HCT116 (cell line): Measurements from ENCODE around the gene GIPR. TPM values are rescaled to one million over a fixed set of nuclear protein-coding genes. Genes with fewer than 3 reads are reported as not detected.

Experiments used
- ATAC-seq: fragments of 200-7000 bp; cut with Tn5 transposase; 2 replicates; pipeline ENCODE4 v1.9.1; 2020; ENCODE audit warnings: mild to moderate bottlenecking, moderate library complexity
- BruUV-seq: library from RNA; stranded (reverse); fragments of 400-500 nt; replicated peaks from 2 replicates; lab custom pipeline; 2021; lab: Mats Ljungman, UMichigan
- CTCF ChIA-PET: fragments of 300-600 bp; sonication (Branson Sonifier 250); formaldehyde crosslinking; loops from one replicate; lab custom pipeline; 2021; ENCODE audit warnings: antibody characterized with exemption; lab: Charles Lee
- POLR2A ChIA-PET: fragments of 300-600, 350-600 bp; sonication (Branson Sonifier 250); formaldehyde crosslinking; loops from one replicate; lab custom pipeline; 2021; ENCODE audit warnings: antibody characterized with exemption; lab: Charles Lee
- RAD21 ChIA-PET, 2 experiments: fragments of 300-600 bp; sonication (Branson Sonifier 250); formaldehyde crosslinking; loops; one replicate each; lab custom pipeline; 2023; ENCODE audit warnings: low total read pairs in 2 of 2; ENCODE audit not compliant: uncharacterized antibody in 2 of 2, unreplicated experiment in 2 of 2, low non-redundant PET in 1 of 2; lab: Charles Lee
- DNase-seq: peaks from one replicate; pipeline ENCODE4 v3.0.0-alpha.2; 2010; ENCODE audit warnings: low read depth, low spot score
- H2AFZ ChIP-seq: fragments of 200-600 bp; shearing (Covaris generic), sonication (generic); 2 replicates; pipeline ENCODE4 v1.6.1; 2017; ENCODE audit warnings: low read depth, mixed run types, mixed read lengths, antibody characterized with exemption, low read length; ENCODE audit not compliant: poor library complexity, severe bottlenecking
- H3K27ac ChIP-seq: 2 replicates; pipeline ENCODE4 v1.5.1; 2012; ENCODE audit warnings: low read depth, low read length
- H3K27me3 ChIP-seq: fragments of 200-600 bp; sonication (generic); 2 replicates; pipeline ENCODE4 v1.6.1; 2016; ENCODE audit warnings: mixed run types, low read length, mixed read lengths; ENCODE audit not compliant: insufficient read depth
- H3K36me3 ChIP-seq, 2 experiments: fragments of 200-500 bp in 1 of 2; fragments of 200-600 bp in 1 of 2; sonication (Bioruptor generic) in 1 of 2; sonication (generic) in 1 of 2; 2 replicates each; pipeline versions ENCODE4 v1.5.1 to v1.6.1; 2014 to 2016; ENCODE audit warnings: low read length in 2 of 2, inconsistent platforms in 1 of 2, mixed read lengths in 1 of 2, mixed run types in 1 of 2; ENCODE audit not compliant: insufficient read depth in 2 of 2, control insufficient read depth in 1 of 2
- H3K4me1 ChIP-seq, 2 experiments: fragments of 200-600 bp in 1 of 2; sonication (generic) in 1 of 2; 2 replicates each; pipeline versions ENCODE4 v1.5.1 to v1.6.1; 2012 to 2017; ENCODE audit warnings: low read length in 2 of 2, inconsistent platforms in 1 of 2, mild to moderate bottlenecking in 1 of 2, mixed read lengths in 1 of 2, mixed run types in 1 of 2, moderate library complexity in 1 of 2; ENCODE audit not compliant: insufficient read depth in 2 of 2, control insufficient read depth in 1 of 2
- H3K4me2 ChIP-seq: fragments of 200-600 bp; sonication (generic); 2 replicates; pipeline ENCODE4 v1.6.1; 2017; ENCODE audit warnings: mixed run types, low read length, mixed read lengths
- H3K4me3 ChIP-seq, 2 experiments: fragments of 200-600 bp in 1 of 2; sonication (generic) in 1 of 2; replicated peaks in 1 of 2; 2 replicates each; pipeline ENCODE4 v1.5.1; 2011 to 2016; ENCODE audit warnings: low read length in 2 of 2, control low read depth in 1 of 2, low read depth in 1 of 2, mild to moderate bottlenecking in 1 of 2, mixed read lengths in 1 of 2, mixed run types in 1 of 2
- H3K79me2 ChIP-seq: fragments of 200-600 bp; sonication (generic); 2 replicates; pipeline ENCODE4 v1.6.1; 2017; ENCODE audit warnings: mild to moderate bottlenecking, mixed run types, low read length, moderate library complexity, mixed read lengths; ENCODE audit not compliant: insufficient read depth
- H3K9ac ChIP-seq: fragments of 200-600 bp; sonication (generic); 2 replicates; pipeline ENCODE4 v1.6.1; 2016; ENCODE audit warnings: low read length, mixed read lengths
- H3K9me2 ChIP-seq: fragments of 200-600 bp; sonication (generic), shearing (Covaris generic); 2 replicates; pipeline ENCODE4 v1.6.1; 2017; ENCODE audit warnings: mixed run types, mild to moderate bottlenecking, moderate library complexity; ENCODE audit not compliant: insufficient read depth
- H3K9me3 ChIP-seq, 2 experiments: fragments of 200-500 bp in 1 of 2; fragments of 200-600 bp in 1 of 2; sonication (Bioruptor generic) in 1 of 2; sonication (generic) in 1 of 2; 2 replicates each; pipeline ENCODE4 v1.6.1; 2014 to 2017; ENCODE audit warnings: low read length in 2 of 2, mixed read lengths in 2 of 2, inconsistent platforms in 1 of 2, low read depth in 1 of 2, mild to moderate bottlenecking in 1 of 2, mixed run types in 1 of 2, moderate library complexity in 1 of 2; ENCODE audit not compliant: control insufficient read depth in 1 of 2, insufficient read depth in 1 of 2
- H4K20me1 ChIP-seq: fragments of 200-600 bp; sonication (generic), shearing (Covaris generic); 2 replicates; pipeline ENCODE4 v1.6.1; 2017; ENCODE audit warnings: mixed run types, mild to moderate bottlenecking, moderate library complexity; ENCODE audit not compliant: insufficient read depth
- CBX3 ChIP-seq: IDR thresholded peaks from 2 replicates; pipeline ENCODE4 v1.6.1; 2012; ENCODE audit warnings: low read depth
- CEBPB ChIP-seq: IDR thresholded peaks from 2 replicates; pipeline ENCODE4 v1.6.1; 2012; ENCODE audit warnings: low read depth
- ELF1 ChIP-seq: IDR thresholded peaks from 2 replicates; pipeline ENCODE4 v1.6.1; 2012; ENCODE audit warnings: low read depth, borderline replicate concordance
- EZH2 ChIP-seq: fragments of 200-600 bp; sonication (generic); IDR thresholded peaks from 2 replicates; pipeline ENCODE4 v1.6.1; 2017; ENCODE audit warnings: antibody characterized with exemption, mixed run types
- EZH2phosphoT487 ChIP-seq: fragments of 200-600 bp; IDR thresholded peaks from 2 replicates; pipeline ENCODE4 v1.6.1; 2018; ENCODE audit warnings: antibody characterized with exemption, borderline replicate concordance
- FOSL1 ChIP-seq: IDR thresholded peaks from 2 replicates; pipeline ENCODE4 v1.6.1; 2012; ENCODE audit warnings: low read depth
- POLR2AphosphoS5 ChIP-seq: IDR thresholded peaks from 2 replicates; pipeline ENCODE4 v1.6.1; 2011; ENCODE audit warnings: mild to moderate bottlenecking, low read depth, low read length, moderate library complexity
- RAD21 ChIP-seq: IDR thresholded peaks from 2 replicates; pipeline ENCODE4 v1.6.1; 2012; ENCODE audit warnings: low read depth, mild to moderate bottlenecking
- SIN3A ChIP-seq: IDR thresholded peaks from 2 replicates; pipeline ENCODE4 v1.6.1; 2012; ENCODE audit warnings: low read depth
- SP1 ChIP-seq: IDR thresholded peaks from 2 replicates; pipeline ENCODE4 v1.6.1; 2012; ENCODE audit warnings: low read depth
- SRF ChIP-seq: IDR thresholded peaks from 2 replicates; pipeline ENCODE4 v1.6.1; 2012; ENCODE audit warnings: low read depth
- TCF7L2 ChIP-seq: IDR thresholded peaks from 2 replicates; pipeline ENCODE4 v1.7.0; 2011; ENCODE audit warnings: borderline replicate concordance, inconsistent platforms; ENCODE audit not compliant: insufficient read depth, insufficient read length; ENCODE audit errors: extremely low read depth
- ZNF274 ChIP-seq: fragments of 200-500 bp; sonication (Bioruptor generic); IDR thresholded peaks from 2 replicates; pipeline ENCODE4 v1.6.1; 2014; ENCODE audit warnings: mild to moderate bottlenecking, low read depth, low read length, inconsistent platforms
- intact Hi-C: fragments of 100-400 bp; cut with micrococcal nuclease; formaldehyde crosslinking; loops from 2 replicates; pipeline ENCODE4 v1.10.0; 2022
- total RNA-seq: library from RNA; stranded (reverse); gene quantifications from one replicate; pipeline ENCODE4 v1.2.1, GENCODE V29; 2021; ENCODE audit not compliant: unreplicated experiment
- TF ChIP-seq, protein P1 (sequence below), 3 experiments: fragments of 200-600 bp in 1 of 3; sonication (generic) in 1 of 3; IDR thresholded peaks in 2 of 3; conservative IDR thresholded peaks in 1 of 3; 2 replicates each; pipeline ENCODE4 v1.5.1; 2012 to 2017; ENCODE audit warnings: low read depth in 2 of 3, low read length in 2 of 3, antibody characterized with exemption in 1 of 3, borderline replicate concordance in 1 of 3, control low read depth in 1 of 3, mild to moderate bottlenecking in 1 of 3, mixed read lengths in 1 of 3, mixed run types in 1 of 3, moderate library complexity in 1 of 3; ENCODE audit not compliant: insufficient read depth in 1 of 3
- TF ChIP-seq, protein P2 (sequence below): IDR thresholded peaks from 2 replicates; pipeline ENCODE4 v1.6.1; 2011; ENCODE audit warnings: mild to moderate bottlenecking, low read length, moderate library complexity; ENCODE audit not compliant: insufficient replicate concordance; ENCODE audit errors: extremely low read depth
- TF ChIP-seq, protein P3 (sequence below): IDR thresholded peaks from 2 replicates; pipeline ENCODE4 v1.6.1; 2012
- TF ChIP-seq, protein P4 (sequence below): IDR thresholded peaks from 2 replicates; pipeline ENCODE4 v1.6.1; 2012; ENCODE audit warnings: low read depth
- TF ChIP-seq, protein P5 (sequence below): IDR thresholded peaks from 2 replicates; pipeline ENCODE4 v1.6.1; 2012

GIPR gene
- total RNA-seq, 1 experiment from 2014 or later: 14.1 TPM

DNA sequence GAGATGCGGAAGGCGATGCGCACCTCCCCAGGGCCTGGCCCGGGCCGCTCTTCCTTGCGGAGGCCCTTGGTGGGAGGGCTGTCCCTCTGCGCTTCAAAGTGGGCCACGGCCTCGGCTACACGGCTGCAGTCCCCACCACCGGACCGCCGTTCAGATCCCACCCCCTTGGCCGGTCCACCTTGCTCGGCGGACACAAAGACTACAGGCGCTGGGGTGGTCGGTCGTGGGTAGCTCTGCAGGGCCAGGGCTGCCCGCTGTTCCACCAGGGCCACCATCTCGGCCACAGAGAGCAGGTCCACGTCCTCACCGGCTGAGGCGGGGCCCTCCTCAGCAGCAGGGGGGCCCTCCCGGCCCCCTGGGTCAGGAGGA, 44.7 kb downstream of the GIPR start:
- POLR2A ChIA-PET: no interaction called here

More for the DNA sequence above, 44.7 kb downstream of the GIPR start:
- TF ChIP-seq ZNF274 (no peak), FOSL1 (no peak), CBX3 (no peak), SIN3A (no peak), CEBPB (no peak), ELF1 (no peak), POLR2AphosphoS5 (no peak), SP1 (no peak), SRF (no peak), EZH2phosphoT487 (no peak), RAD21 (no peak), TCF7L2 (no peak), EZH2 (no peak)
- TF ChIP-seq, protein P1, sequence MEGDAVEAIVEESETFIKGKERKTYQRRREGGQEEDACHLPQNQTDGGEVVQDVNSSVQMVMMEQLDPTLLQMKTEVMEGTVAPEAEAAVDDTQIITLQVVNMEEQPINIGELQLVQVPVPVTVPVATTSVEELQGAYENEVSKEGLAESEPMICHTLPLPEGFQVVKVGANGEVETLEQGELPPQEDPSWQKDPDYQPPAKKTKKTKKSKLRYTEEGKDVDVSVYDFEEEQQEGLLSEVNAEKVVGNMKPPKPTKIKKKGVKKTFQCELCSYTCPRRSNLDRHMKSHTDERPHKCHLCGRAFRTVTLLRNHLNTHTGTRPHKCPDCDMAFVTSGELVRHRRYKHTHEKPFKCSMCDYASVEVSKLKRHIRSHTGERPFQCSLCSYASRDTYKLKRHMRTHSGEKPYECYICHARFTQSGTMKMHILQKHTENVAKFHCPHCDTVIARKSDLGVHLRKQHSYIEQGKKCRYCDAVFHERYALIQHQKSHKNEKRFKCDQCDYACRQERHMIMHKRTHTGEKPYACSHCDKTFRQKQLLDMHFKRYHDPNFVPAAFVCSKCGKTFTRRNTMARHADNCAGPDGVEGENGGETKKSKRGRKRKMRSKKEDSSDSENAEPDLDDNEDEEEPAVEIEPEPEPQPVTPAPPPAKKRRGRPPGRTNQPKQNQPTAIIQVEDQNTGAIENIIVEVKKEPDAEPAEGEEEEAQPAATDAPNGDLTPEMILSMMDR (IDR thresholded peaks at IDR 0.05 in 2 of 3, conservative IDR thresholded peaks at IDR 0.05 in 1 of 3; ENCODE audit: borderline replicate concordance in 1 of 3, insufficient read depth in 1 of 3, low read depth in 2 of 3, low read length in 2 of 3): no peak
- TF ChIP-seq, protein P2, sequence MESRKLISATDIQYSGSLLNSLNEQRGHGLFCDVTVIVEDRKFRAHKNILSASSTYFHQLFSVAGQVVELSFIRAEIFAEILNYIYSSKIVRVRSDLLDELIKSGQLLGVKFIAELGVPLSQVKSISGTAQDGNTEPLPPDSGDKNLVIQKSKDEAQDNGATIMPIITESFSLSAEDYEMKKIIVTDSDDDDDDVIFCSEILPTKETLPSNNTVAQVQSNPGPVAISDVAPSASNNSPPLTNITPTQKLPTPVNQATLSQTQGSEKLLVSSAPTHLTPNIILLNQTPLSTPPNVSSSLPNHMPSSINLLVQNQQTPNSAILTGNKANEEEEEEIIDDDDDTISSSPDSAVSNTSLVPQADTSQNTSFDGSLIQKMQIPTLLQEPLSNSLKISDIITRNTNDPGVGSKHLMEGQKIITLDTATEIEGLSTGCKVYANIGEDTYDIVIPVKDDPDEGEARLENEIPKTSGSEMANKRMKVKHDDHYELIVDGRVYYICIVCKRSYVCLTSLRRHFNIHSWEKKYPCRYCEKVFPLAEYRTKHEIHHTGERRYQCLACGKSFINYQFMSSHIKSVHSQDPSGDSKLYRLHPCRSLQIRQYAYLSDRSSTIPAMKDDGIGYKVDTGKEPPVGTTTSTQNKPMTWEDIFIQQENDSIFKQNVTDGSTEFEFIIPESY: no peak
- TF ChIP-seq, protein P3, sequence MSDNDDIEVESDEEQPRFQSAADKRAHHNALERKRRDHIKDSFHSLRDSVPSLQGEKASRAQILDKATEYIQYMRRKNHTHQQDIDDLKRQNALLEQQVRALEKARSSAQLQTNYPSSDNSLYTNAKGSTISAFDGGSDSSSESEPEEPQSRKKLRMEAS: no peak
- TF ChIP-seq, protein P4, sequence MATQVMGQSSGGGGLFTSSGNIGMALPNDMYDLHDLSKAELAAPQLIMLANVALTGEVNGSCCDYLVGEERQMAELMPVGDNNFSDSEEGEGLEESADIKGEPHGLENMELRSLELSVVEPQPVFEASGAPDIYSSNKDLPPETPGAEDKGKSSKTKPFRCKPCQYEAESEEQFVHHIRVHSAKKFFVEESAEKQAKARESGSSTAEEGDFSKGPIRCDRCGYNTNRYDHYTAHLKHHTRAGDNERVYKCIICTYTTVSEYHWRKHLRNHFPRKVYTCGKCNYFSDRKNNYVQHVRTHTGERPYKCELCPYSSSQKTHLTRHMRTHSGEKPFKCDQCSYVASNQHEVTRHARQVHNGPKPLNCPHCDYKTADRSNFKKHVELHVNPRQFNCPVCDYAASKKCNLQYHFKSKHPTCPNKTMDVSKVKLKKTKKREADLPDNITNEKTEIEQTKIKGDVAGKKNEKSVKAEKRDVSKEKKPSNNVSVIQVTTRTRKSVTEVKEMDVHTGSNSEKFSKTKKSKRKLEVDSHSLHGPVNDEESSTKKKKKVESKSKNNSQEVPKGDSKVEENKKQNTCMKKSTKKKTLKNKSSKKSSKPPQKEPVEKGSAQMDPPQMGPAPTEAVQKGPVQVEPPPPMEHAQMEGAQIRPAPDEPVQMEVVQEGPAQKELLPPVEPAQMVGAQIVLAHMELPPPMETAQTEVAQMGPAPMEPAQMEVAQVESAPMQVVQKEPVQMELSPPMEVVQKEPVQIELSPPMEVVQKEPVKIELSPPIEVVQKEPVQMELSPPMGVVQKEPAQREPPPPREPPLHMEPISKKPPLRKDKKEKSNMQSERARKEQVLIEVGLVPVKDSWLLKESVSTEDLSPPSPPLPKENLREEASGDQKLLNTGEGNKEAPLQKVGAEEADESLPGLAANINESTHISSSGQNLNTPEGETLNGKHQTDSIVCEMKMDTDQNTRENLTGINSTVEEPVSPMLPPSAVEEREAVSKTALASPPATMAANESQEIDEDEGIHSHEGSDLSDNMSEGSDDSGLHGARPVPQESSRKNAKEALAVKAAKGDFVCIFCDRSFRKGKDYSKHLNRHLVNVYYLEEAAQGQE: no peak
- TF ChIP-seq, protein P5, sequence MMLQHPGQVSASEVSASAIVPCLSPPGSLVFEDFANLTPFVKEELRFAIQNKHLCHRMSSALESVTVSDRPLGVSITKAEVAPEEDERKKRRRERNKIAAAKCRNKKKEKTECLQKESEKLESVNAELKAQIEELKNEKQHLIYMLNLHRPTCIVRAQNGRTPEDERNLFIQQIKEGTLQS: no peak
- Histone ChIP-seq H3K9me2 (no peaks in the 10 kb centered on the region), H3K79me2 (peaks cover 50% of the 10 kb centered on the region), H3K9me3 (no peaks in the 10 kb centered on the region), H3K4me2 (no peak overlapping the region), H3K36me3 (peaks cover 11 to 15% of the 10 kb centered on the region in 2 experiments; a peak in 2 of 4 replicates), H3K27ac (no peak overlapping the region; the same call in 1 of the 2 replicates), H3K4me1 (peaks cover 9 to 17% of the 10 kb centered on the region in 2 experiments), H3K9ac (no peak overlapping the region), H3K4me3 (no peak overlapping the region), H2AFZ (no peak overlapping the region), H3K27me3 (no peaks in the 10 kb centered on the region), H4K20me1 (no peaks in the 10 kb centered on the region)
- CTCF ChIA-PET: no interaction called here
- RAD21 ChIA-PET: no interaction called here
- BruUV-seq: no TSS peak
- no peak for DNase-seq
- intact Hi-C loops: no loop called here
- no peak for ATAC-seq
